Gastroesophageal sphincter (tissue), 4 donors: ENCODE measurements around the gene GCC1. TPM values are rescaled to one million over a fixed set of nuclear protein-coding genes. Genes with fewer than 3 reads are reported as not detected.

Experiments
- ATAC-seq: fragments of 150-250 bp; one replicate; pipeline ENCODE4 v1.9.1; 2016; ENCODE audit warnings: mild to moderate bottlenecking, moderate library complexity
- H3K27ac ChIP-seq, 4 donors: fragments of 200-600 bp; sonication (generic) in 3 of 4; 1 replicate in 3 of 4; 2 replicates in 1 of 4; pipeline ENCODE4 v1.5.1; 2016 to 2019
- H3K27me3 ChIP-seq: fragments of 200-600 bp; sonication (generic); one replicate; pipeline ENCODE4 v1.5.1; 2019
- H3K36me3 ChIP-seq, 2 donors: fragments of 200-600 bp; sonication (generic); one replicate each; pipeline ENCODE4 v1.5.1; 2019; ENCODE audit warnings: control low read depth in 1 of 2
- H3K4me1 ChIP-seq, 3 donors: fragments of 200-600 bp; sonication (generic); 1 replicate in 2 of 3; 2 replicates in 1 of 3; pipeline ENCODE4 v1.5.1; 2016 to 2019; ENCODE audit warnings: control low read depth in 2 of 3
- H3K4me3 ChIP-seq, 2 donors: fragments of 200-600 bp; sonication (generic); one replicate each; pipeline ENCODE4 v1.5.1; 2019; ENCODE audit warnings: mild to moderate bottlenecking in 1 of 2, moderate library complexity in 1 of 2
- H3K9me3 ChIP-seq, 3 donors: fragments of 200-600 bp; sonication (generic); one replicate each; pipeline ENCODE4 v1.5.1; 2017 to 2019; ENCODE audit warnings: control low read depth in 2 of 3
- EP300 ChIP-seq: sonication (generic); formaldehyde crosslinking; IDR thresholded peaks from one replicate; pipeline ENCODE4 v1.6.1; 2017; ENCODE audit warnings: antibody characterized with exemption, mild to moderate bottlenecking
- POLR2A ChIP-seq, 2 donors: fragments of 450-650 bp; IDR thresholded peaks; one replicate each; pipeline ENCODE4 v1.6.1; 2017; ENCODE audit warnings: antibody characterized with exemption in 2 of 2, mild to moderate bottlenecking in 2 of 2, moderate library complexity in 1 of 2
- POLR2AphosphoS5 ChIP-seq: sonication (generic); formaldehyde crosslinking; IDR thresholded peaks from one replicate; pipeline ENCODE4 v1.6.1; 2017; ENCODE audit warnings: antibody characterized with exemption
- WGBS, 2 donors: methylation state at CpG; one replicate each; pipeline ENCODE4 v1.1.5; 2018; ENCODE audit warnings: low coverage in 1 of 2; 5-methylcytosine and 5-hydroxymethylcytosine counted together
- total RNA-seq, 4 donors: library from RNA; depleted of rRNA; stranded (reverse); fragments of >200 nt; gene quantifications; one replicate each; pipeline ENCODE4 v1.1.0, GENCODE V29; 2016
- TF ChIP-seq, protein P1 (sequence below), 4 experiments: fragments of 200-600 bp in 2 of 4; fragments of 450-650 bp in 2 of 4; sonication (generic) in 1 of 4; IDR thresholded peaks; one replicate each; pipeline ENCODE4 v1.5.1; 2017 to 2019; ENCODE audit warnings: antibody characterized with exemption in 4 of 4, mild to moderate bottlenecking in 2 of 4, moderate library complexity in 2 of 4

GCC1 gene
- total RNA-seq, 4 donors from 2014 or later, result 15.7 to 20.3 (median 16.8) TPM

GRCh38 chr7:127592550-127592949 lies 7.2 kb upstream of the GCC1 start:
- no peak for ATAC-seq
- Histone ChIP-seq H3K4me1 (peaks cover 0 to 18% (median 11%) of the 10 kb centered on the region in 3 donors), H3K9me3 (no peaks in the 10 kb centered on the region), H3K27ac (no peak overlapping the region), H3K4me3 (no peak overlapping the region), H3K27me3 (no peaks in the 10 kb centered on the region), H3K36me3 (peaks cover 0 to 37% of the 10 kb centered on the region in 2 donors)
- WGBS, 2 donors, result 73% methylated on average over 4 of the region's 4 CpGs; no CpG with 5 or more reads in 1 of the 2 donors
- TF ChIP-seq EP300, result no peak

DNA sequence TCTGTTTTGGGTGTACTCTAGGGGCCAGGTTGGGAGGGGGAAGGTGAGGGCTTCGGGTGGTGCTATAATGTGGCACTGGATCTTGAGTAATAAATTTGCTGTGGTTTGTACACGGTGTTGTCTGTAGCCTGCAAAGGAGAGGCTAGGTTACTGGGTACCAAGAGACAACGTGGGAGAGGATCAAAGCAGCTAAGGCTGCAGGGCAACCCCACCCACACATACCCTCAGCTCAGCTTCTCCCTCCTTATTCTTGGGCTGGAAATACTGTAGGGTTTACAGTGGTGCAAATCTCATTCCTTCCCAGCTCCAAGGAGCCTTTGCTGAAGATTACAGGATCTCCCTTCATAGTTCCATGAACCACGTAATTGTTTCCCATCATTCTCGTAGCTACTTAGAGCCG lies 6.2 kb upstream of the GCC1 start:
- Histone ChIP-seq H3K4me3 (no peak overlapping the region), H3K4me1 (peaks cover 0 to 23% (median 11%) of the 10 kb centered on the region in 3 donors), H3K9me3 (no peaks in the 10 kb centered on the region), H3K36me3 (peaks cover 0 to 37% of the 10 kb centered on the region in 2 donors), H3K27ac (no peak overlapping the region), H3K27me3 (no peaks in the 10 kb centered on the region)
- TF ChIP-seq, protein P1, sequence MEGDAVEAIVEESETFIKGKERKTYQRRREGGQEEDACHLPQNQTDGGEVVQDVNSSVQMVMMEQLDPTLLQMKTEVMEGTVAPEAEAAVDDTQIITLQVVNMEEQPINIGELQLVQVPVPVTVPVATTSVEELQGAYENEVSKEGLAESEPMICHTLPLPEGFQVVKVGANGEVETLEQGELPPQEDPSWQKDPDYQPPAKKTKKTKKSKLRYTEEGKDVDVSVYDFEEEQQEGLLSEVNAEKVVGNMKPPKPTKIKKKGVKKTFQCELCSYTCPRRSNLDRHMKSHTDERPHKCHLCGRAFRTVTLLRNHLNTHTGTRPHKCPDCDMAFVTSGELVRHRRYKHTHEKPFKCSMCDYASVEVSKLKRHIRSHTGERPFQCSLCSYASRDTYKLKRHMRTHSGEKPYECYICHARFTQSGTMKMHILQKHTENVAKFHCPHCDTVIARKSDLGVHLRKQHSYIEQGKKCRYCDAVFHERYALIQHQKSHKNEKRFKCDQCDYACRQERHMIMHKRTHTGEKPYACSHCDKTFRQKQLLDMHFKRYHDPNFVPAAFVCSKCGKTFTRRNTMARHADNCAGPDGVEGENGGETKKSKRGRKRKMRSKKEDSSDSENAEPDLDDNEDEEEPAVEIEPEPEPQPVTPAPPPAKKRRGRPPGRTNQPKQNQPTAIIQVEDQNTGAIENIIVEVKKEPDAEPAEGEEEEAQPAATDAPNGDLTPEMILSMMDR (IDR thresholded peaks at IDR 0.05), result no peak
- TF ChIP-seq POLR2AphosphoS5, result no peak
- no peak for TF ChIP-seq EP300
- TF ChIP-seq POLR2A (IDR thresholded peaks at IDR 0.05), result no peak
- ATAC-seq, result no peak
- WGBS, 2 donors, result 76 to 88% methylated on average over 3 to 5 of the region's 6 CpGs

- Histone ChIP-seq H3K4me3 (no peak overlapping the region), H3K4me1 (peaks cover 0 to 25% (median 11%) of the 10 kb centered on the region in 3 donors), H3K27me3 (no peaks in the 10 kb centered on the region), H3K36me3 (peaks cover 0 to 37% of the 10 kb centered on the region in 2 donors), H3K9me3 (no peaks in the 10 kb centered on the region), H3K27ac (no peak overlapping the region)
- no peak for ATAC-seq
- 100% methylated on average over 1 of the region's 7 CpGs; no CpG with 5 or more reads in 1 of the 2 donors for WGBS, 2 donors
- TF ChIP-seq POLR2AphosphoS5, result no peak
- no peak for TF ChIP-seq EP300
- TF ChIP-seq, protein P1 (IDR thresholded peaks at IDR 0.05), result no peak
- no peak for TF ChIP-seq POLR2A (IDR thresholded peaks at IDR 0.05)
Measured at GRCh38 chr7:127591189-127591588, 5.8 kb upstream of the GCC1 start.

DNA sequence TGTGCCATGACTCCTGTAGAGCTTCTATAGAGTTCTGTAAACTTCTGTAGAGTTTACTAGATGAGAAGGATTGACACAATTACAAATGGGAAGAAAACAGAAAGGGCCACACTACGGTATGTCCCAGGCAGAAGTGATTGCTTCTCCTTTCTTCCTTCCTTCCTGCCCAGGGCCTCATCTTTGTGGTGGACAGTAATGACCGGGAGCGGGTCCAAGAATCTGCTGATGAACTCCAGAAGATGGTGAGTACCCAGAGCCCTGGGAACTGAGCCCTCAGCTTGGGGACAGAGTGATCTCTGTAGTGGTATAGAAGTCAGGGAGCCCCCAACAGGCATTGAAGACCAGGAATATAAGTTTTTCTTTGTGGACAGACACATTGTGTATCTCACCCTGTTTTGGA lies 4.5 kb upstream of the GCC1 start:
- Histone ChIP-seq H3K36me3 (peaks cover 0 to 37% of the 10 kb centered on the region in 2 donors), H3K9me3 (no peaks in the 10 kb centered on the region), H3K4me3 (peak overlapping the region in 1 of 2 donors; percentile 94), H3K27me3 (no peaks in the 10 kb centered on the region), H3K4me1 (peaks cover 0 to 33% (median 11%) of the 10 kb centered on the region in 3 donors), H3K27ac (peak overlapping the region in 1 of 4 donors; percentile 93)
- ATAC-seq, result no peak
- 78 to 88% methylated on average over 1 to 3 of the region's 3 CpGs for WGBS, 2 donors
- TF ChIP-seq POLR2AphosphoS5 (no peak), POLR2A (IDR thresholded peaks at IDR 0.05) (no peak), EP300 (no peak)
- TF ChIP-seq, protein P1 (IDR thresholded peaks at IDR 0.05), result no peak

DNA sequence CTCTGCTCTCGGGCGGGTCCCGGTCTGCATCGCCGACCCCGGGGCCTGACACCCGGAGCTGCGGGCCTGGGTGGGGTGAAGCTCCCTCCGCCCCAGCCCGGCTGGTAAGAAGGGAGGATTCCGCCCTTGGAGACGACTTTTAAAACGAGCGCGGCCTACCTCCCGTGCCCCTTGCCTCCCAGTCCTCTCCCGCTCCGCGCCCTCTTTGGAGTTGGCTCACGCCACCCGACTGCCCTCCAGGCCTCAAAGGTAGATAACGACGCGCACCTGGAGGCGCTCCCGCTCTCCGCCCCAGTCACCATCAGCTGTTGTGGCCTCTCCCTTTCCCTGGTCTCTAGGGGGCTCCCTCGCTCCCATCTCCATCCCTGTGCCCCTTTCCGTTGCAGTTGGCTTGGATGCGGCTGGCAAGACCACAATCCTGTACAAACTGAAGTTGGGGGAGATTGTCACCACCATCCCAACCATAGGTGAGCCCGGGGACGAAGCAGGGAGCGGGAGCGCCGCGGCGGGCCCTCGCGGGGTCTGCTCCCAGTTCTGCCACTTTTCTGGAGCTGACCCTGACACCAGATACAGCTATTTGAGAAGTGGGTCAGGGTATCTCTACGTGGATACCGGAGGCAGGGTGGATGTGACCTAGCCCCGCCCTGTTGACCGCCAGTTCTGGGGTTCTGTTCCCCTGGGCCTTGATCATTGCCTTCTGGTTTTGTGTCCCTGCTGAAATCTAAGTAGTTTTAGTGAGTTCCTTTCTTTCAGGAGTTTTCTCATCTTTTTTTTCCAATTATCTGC lies 3.5 kb upstream of the GCC1 start:
- ATAC-seq, result peak; percentile 18
- peaks cover 7 to 43% (median 20%) of the 10 kb centered on the region in 3 donors for H3K4me1 ChIP-seq
- no peaks in the 10 kb centered on the region for H3K27me3 ChIP-seq
- WGBS, 2 donors, result 0 to 16% methylated on average over 9 to 18 of the region's 43 CpGs
- H3K27ac ChIP-seq, result peak overlapping the region; percentile 88 to 95 (median 92)
- TF ChIP-seq POLR2A (IDR thresholded peaks at IDR 0.05) (peak in 1 of 2 donors; percentile 1), POLR2AphosphoS5 (no peak), EP300 (no peak)
- TF ChIP-seq, protein P1 (IDR thresholded peaks at IDR 0.05), result peak in 2 of 4 experiments; percentile 9 to 55
- peak overlapping the region; percentile 83 to 94 for H3K4me3 ChIP-seq
- peaks cover 0 to 37% of the 10 kb centered on the region in 2 donors for H3K36me3 ChIP-seq
- H3K9me3 ChIP-seq, result no peaks in the 10 kb centered on the region
